Measurements from ENCODE around the gene NAE1. TPM values are rescaled to one million over a fixed set of nuclear protein-coding genes. Genes with fewer than 3 reads are reported as not detected.

NAE1 gene
- total RNA-seq, 2 experiments from 2014 or later, result 89.1 to 91.2 TPM

DNA sequence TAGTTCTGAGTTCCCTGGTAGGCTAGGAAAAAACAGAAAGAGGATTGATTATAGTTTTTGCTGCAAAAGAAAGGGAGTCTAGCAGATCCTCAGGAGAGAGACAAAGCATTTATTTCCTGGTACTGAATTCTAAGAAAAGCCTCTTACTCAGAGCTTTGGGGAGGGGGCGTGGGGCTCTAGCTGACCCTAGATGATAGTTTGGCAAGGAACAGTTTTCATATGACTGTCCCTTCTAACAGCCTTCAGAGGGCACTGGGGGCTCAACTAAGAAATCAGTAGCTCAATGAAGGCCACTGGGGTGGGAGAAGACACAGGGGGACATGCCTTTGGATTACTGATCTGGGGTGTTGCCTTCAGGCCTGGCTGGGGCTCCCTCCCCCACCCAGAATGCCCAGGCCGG lies 17.4 kb upstream of the NAE1 start:
- Histone ChIP-seq H3K4me3 (ENCODE audit: low read length) (no peak overlapping the region), H3K27me3 (ENCODE audit: control insufficient read depth in 1 of 2, insufficient read depth in 2 of 2, low read length in 2 of 2) (peaks cover 30 to 39% of the 10 kb centered on the region in 2 experiments), H3K36me3 (ENCODE audit: insufficient read depth, low read length) (no peaks in the 10 kb centered on the region), H3K9me3 (ENCODE audit: control insufficient read depth in 1 of 2, insufficient read depth in 1 of 2, low read length in 2 of 2) (peaks cover 0 to 4% of the 10 kb centered on the region in 2 experiments), H3K4me1 (ENCODE audit: insufficient read depth, low read length) (peaks cover 7% of the 10 kb centered on the region), H3K27ac (ENCODE audit: low read depth in 1 of 2, low read length in 2 of 2) (no peak overlapping the region)
- intact Hi-C loops (cut with DNase I, micrococcal nuclease), result no loop called here
- ChIA-PET CTCF (interaction anchor here (1.1 kb wide), 1 partner anchor 18 kb away, joined by 3 read pairs; the partner anchor contains the start of gene NAE1), POLR2A (no interaction called here)
- H3K27ac Mint-ChIP-seq, result no peak overlapping the region
- TF ChIP-seq, protein P1, sequence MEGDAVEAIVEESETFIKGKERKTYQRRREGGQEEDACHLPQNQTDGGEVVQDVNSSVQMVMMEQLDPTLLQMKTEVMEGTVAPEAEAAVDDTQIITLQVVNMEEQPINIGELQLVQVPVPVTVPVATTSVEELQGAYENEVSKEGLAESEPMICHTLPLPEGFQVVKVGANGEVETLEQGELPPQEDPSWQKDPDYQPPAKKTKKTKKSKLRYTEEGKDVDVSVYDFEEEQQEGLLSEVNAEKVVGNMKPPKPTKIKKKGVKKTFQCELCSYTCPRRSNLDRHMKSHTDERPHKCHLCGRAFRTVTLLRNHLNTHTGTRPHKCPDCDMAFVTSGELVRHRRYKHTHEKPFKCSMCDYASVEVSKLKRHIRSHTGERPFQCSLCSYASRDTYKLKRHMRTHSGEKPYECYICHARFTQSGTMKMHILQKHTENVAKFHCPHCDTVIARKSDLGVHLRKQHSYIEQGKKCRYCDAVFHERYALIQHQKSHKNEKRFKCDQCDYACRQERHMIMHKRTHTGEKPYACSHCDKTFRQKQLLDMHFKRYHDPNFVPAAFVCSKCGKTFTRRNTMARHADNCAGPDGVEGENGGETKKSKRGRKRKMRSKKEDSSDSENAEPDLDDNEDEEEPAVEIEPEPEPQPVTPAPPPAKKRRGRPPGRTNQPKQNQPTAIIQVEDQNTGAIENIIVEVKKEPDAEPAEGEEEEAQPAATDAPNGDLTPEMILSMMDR (IDR thresholded peaks at IDR 0.05), result no peak
- no peak for ATAC-seq (ENCODE audit: poor library complexity)
- no peaks in the 10 kb centered on the region for H3K9me3 Mint-ChIP-seq
- no peak overlapping the region for H3K4me3 Mint-ChIP-seq
- H3K36me3 Mint-ChIP-seq (ENCODE audit: low read depth), result no peaks in the 10 kb centered on the region
- DNase-seq, result no peak
- peaks cover 44% of the 10 kb centered on the region for H3K27me3 Mint-ChIP-seq
- peaks cover 11% of the 10 kb centered on the region for H3K4me1 Mint-ChIP-seq (ENCODE audit: low read depth)

DNA sequence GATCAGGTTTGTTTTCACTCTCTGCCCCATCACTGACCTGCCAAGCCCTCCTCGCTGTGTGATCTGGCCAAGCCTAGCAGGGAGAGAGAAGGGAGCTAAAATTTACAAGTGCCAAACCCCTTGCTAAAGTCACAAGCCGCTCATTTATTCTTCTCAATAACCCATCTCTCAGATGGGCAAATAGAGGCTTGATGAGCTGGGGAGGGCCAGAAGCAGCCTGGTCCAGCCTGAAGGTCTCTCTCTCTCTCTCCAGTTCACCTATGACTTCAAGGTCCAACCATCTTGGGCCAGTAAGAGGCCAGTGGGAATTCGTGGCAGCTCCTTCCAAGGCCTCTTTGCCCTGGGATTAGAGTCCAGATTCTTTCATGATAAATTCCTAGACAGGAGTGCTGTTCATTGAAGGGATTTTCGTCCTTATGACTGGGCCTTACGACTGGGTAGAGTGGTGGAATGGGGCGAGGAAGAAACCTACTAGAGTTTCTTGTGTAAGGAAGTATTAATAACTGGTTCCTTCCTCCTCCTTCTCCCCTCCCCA lies 16.8 kb upstream of the NAE1 start:
- Histone ChIP-seq H3K36me3 (ENCODE audit: insufficient read depth, low read length) (no peaks in the 10 kb centered on the region), H3K27me3 (ENCODE audit: control insufficient read depth in 1 of 2, insufficient read depth in 2 of 2, low read length in 2 of 2) (peaks cover 33 to 40% of the 10 kb centered on the region in 2 experiments), H3K4me1 (ENCODE audit: insufficient read depth, low read length) (peaks cover 7% of the 10 kb centered on the region), H3K4me3 (ENCODE audit: low read length) (no peak overlapping the region), H3K27ac (ENCODE audit: low read depth in 1 of 2, low read length in 2 of 2) (no peak overlapping the region), H3K9me3 (ENCODE audit: control insufficient read depth in 1 of 2, insufficient read depth in 1 of 2, low read length in 2 of 2) (peaks cover 0 to 4% of the 10 kb centered on the region in 2 experiments)
- Mint-ChIP-seq H3K9me3 (no peaks in the 10 kb centered on the region), H3K4me1 (ENCODE audit: low read depth) (peaks cover 11% of the 10 kb centered on the region), H3K4me3 (no peak overlapping the region), H3K36me3 (ENCODE audit: low read depth) (no peaks in the 10 kb centered on the region), H3K27ac (no peak overlapping the region), H3K27me3 (peaks cover 50% of the 10 kb centered on the region)
- POLR2A ChIA-PET, result no interaction called here
- DNase-seq, result no peak
- intact Hi-C loops (cut with DNase I, micrococcal nuclease), result no loop called here
- CTCF ChIA-PET, result interaction anchor here (1.1 kb wide), 1 partner anchor 17 kb away, joined by 3 read pairs; the partner anchor contains the start of gene NAE1
- TF ChIP-seq, protein P1 (IDR thresholded peaks at IDR 0.05), result no peak
- ATAC-seq (ENCODE audit: poor library complexity), result no peak

DNA sequence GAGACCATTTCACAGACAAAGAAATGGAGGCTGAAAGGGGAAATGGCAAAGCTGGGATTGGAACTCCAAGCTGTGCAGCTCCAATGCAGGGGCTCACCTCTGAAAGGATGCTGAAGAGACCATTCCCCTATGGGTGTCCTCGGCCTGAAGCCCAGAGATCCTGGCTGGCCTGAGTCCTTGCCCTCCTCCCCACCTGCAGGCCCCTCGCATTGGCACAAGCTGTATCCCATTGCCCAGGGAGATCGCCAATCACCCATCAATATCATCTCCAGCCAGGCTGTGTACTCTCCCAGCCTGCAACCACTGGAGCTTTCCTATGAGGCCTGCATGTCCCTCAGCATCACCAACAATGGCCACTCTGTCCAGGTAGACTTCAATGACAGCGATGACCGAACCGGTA lies 16.1 kb upstream of the NAE1 start:
- intact Hi-C loops (cut with DNase I, micrococcal nuclease), result no loop called here
- Mint-ChIP-seq H3K36me3 (ENCODE audit: low read depth) (no peaks in the 10 kb centered on the region), H3K9me3 (no peaks in the 10 kb centered on the region), H3K4me1 (ENCODE audit: low read depth) (peaks cover 11% of the 10 kb centered on the region), H3K4me3 (no peak overlapping the region), H3K27me3 (peaks cover 54% of the 10 kb centered on the region), H3K27ac (no peak overlapping the region)
- H3K9me3 ChIP-seq (ENCODE audit: control insufficient read depth in 1 of 2, insufficient read depth in 1 of 2, low read length in 2 of 2), result peaks cover 0 to 4% of the 10 kb centered on the region in 2 experiments
- no peak overlapping the region for H3K4me3 ChIP-seq (ENCODE audit: low read length)
- H3K27ac ChIP-seq (ENCODE audit: low read depth in 1 of 2, low read length in 2 of 2), result no peak overlapping the region
- TF ChIP-seq, protein P1 (IDR thresholded peaks at IDR 0.05), result no peak
- DNase-seq (no peak), ATAC-seq (ENCODE audit: poor library complexity) (no peak)
- no peaks in the 10 kb centered on the region for H3K36me3 ChIP-seq (ENCODE audit: insufficient read depth, low read length)
- H3K4me1 ChIP-seq (ENCODE audit: insufficient read depth, low read length), result peaks cover 7% of the 10 kb centered on the region
- POLR2A ChIA-PET, result no interaction called here
- CTCF ChIA-PET, result interaction anchor here (0.6 to 1.1 kb wide), 2 partner anchors 16 to 46 kb away, joined by 3 read pairs; partner anchors contain the start of gene NAE1
- peaks cover 33 to 40% of the 10 kb centered on the region in 2 experiments for H3K27me3 ChIP-seq (ENCODE audit: control insufficient read depth in 1 of 2, insufficient read depth in 2 of 2, low read length in 2 of 2)
